Measurements from ENCODE around the gene AOC2. TPM values are rescaled to one million over a fixed set of nuclear protein-coding genes. Genes with fewer than 3 reads are reported as not detected.
"Not testable (repeated sequence)": the region's sequence is repeated elsewhere in the genome, so short reads cannot be mapped to it uniquely, and the experiment has no call there.

Gene AOC2
- total RNA-seq, 1 experiment from 2014 or later = 3.7 TPM

DNA sequence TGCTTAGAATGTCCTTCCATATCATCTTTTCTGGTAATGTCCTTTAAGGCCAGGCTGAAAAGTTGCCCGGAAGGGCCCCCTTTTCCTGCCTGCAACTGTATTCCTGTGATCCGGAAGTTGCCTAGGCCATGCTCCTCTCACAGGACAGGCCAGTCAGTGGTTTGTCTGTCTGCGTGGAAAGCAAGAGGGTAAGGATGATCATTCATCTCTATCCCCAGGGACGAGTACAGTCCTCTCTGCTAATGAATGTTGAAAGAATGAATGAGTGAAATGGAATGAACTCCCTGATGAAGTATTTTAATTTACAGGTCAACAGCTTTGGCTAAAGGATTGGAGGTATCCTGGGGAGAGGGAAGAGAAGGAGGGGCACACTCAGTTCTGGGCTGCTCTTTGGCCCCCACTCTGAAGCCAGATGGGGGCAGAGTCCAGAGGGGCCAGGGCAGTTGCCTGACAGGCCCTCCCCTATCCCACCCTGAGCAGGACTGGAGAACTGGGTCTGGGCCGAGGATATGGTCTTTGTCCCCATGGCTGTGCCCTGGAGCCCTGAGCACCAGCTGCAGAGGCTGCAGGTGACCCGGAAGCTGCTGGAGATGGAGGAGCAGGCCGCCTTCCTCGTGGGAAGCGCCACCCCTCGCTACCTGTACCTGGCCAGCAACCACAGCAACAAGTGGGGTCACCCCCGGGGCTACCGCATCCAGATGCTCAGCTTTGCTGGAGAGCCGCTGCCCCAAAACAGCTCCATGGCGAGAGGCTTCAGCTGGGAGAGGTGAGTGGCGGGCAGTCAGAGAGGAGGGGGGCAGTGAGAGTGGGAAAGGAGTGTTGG, 9.8 kb downstream of the AOC2 start:
- no peak for TF ChIP-seq EZH2 (IDR thresholded peaks at IDR 0.05; ENCODE audit: low read depth)
- TF ChIP-seq, protein P1, sequence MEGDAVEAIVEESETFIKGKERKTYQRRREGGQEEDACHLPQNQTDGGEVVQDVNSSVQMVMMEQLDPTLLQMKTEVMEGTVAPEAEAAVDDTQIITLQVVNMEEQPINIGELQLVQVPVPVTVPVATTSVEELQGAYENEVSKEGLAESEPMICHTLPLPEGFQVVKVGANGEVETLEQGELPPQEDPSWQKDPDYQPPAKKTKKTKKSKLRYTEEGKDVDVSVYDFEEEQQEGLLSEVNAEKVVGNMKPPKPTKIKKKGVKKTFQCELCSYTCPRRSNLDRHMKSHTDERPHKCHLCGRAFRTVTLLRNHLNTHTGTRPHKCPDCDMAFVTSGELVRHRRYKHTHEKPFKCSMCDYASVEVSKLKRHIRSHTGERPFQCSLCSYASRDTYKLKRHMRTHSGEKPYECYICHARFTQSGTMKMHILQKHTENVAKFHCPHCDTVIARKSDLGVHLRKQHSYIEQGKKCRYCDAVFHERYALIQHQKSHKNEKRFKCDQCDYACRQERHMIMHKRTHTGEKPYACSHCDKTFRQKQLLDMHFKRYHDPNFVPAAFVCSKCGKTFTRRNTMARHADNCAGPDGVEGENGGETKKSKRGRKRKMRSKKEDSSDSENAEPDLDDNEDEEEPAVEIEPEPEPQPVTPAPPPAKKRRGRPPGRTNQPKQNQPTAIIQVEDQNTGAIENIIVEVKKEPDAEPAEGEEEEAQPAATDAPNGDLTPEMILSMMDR (conservative IDR thresholded peaks at IDR 0.05) = no peak
- Histone ChIP-seq H2AFZ (no peak overlapping the region), H3K36me3 (ENCODE audit: low read depth) (no peaks in the 10 kb centered on the region), H3F3A (ENCODE audit: insufficient read depth, low read depth) (no peaks in the 10 kb centered on the region), H3K27ac (no peak overlapping the region), H3K9me2 (ENCODE audit: insufficient read depth) (no peaks in the 10 kb centered on the region), H3K9me3 (ENCODE audit: insufficient read depth, low read depth) (no peaks in the 10 kb centered on the region), H4K20me1 (ENCODE audit: insufficient read depth) (no peaks in the 10 kb centered on the region), H3K27me3 (ENCODE audit: insufficient read depth, low read depth) (no peaks in the 10 kb centered on the region), H3K4me3 (no peak overlapping the region), H3K4me2 (no peak overlapping the region), H3K79me2 (ENCODE audit: low read depth) (no peaks in the 10 kb centered on the region), H3K4me1 (replicated peaks; ENCODE audit: insufficient read depth) (no peaks in the 10 kb centered on the region)
- ChIA-PET POLR2A (ENCODE audit: unreplicated experiment) (no interaction called here), CTCF (no interaction called here)
- no TSS peak for BruUV-seq (replicated peaks)
- DNase-seq = no peak
- intact Hi-C loops (cut with micrococcal nuclease; ENCODE audit: unreplicated experiment) = no loop called here

- H3K79me2 ChIP-seq (ENCODE audit: low read depth) = no peaks in the 10 kb centered on the region
- ChIA-PET CTCF (no interaction called here), POLR2A (ENCODE audit: unreplicated experiment) (no interaction called here)
- no peaks in the 10 kb centered on the region for H3K27me3 ChIP-seq (ENCODE audit: insufficient read depth, low read depth)
- H3K4me3 ChIP-seq = no peak overlapping the region
- H3K9me2 ChIP-seq (ENCODE audit: insufficient read depth) = no peaks in the 10 kb centered on the region
- intact Hi-C loops (cut with micrococcal nuclease; ENCODE audit: unreplicated experiment) = no loop called here
- H3K9me3 ChIP-seq (ENCODE audit: insufficient read depth, low read depth) = no peaks in the 10 kb centered on the region
- H3K4me1 ChIP-seq (replicated peaks; ENCODE audit: insufficient read depth) = no peaks in the 10 kb centered on the region
- no peak overlapping the region for H3K4me2 ChIP-seq
- no TSS peak for BruUV-seq (replicated peaks)
- TF ChIP-seq EZH2 (IDR thresholded peaks at IDR 0.05; ENCODE audit: low read depth) = no peak
- TF ChIP-seq, protein P1 (conservative IDR thresholded peaks at IDR 0.05) = no peak
- no peak for DNase-seq
- H4K20me1 ChIP-seq (ENCODE audit: insufficient read depth) = no peaks in the 10 kb centered on the region
- H3F3A ChIP-seq (ENCODE audit: insufficient read depth, low read depth) = no peaks in the 10 kb centered on the region
- no peak overlapping the region for H2AFZ ChIP-seq
- H3K27ac ChIP-seq = no peak overlapping the region
- H3K36me3 ChIP-seq (ENCODE audit: low read depth) = no peaks in the 10 kb centered on the region
Observed at GRCh38 chr17:42855048-42855596, 10.7 kb downstream of the AOC2 start.

DNA sequence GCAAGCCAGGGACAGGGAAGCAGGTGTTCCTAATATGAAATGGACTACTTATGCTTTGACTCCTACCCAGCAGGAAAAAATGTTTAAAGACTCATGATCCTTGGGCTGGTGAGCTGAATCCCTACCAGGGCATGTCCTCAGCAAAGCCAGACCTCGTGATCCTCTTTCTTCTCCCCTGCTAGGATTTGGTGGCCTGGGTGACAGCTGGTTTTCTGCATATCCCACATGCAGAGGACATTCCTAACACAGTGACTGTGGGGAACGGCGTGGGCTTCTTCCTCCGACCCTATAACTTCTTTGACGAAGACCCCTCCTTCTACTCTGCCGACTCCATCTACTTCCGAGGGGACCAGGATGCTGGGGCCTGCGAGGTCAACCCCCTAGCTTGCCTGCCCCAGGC, 11.7 kb downstream of the AOC2 start:
- H3K27me3 ChIP-seq (ENCODE audit: insufficient read depth, low read depth); H3K9me2 ChIP-seq (ENCODE audit: insufficient read depth); CTCF ChIA-PET; H2AFZ ChIP-seq; H3K36me3 ChIP-seq (ENCODE audit: low read depth); H3K27ac ChIP-seq; H4K20me1 ChIP-seq (ENCODE audit: insufficient read depth); DNase-seq; H3K9me3 ChIP-seq (ENCODE audit: insufficient read depth, low read depth); H3K4me2 ChIP-seq; POLR2A ChIA-PET (ENCODE audit: unreplicated experiment); H3F3A ChIP-seq (ENCODE audit: insufficient read depth, low read depth); BruUV-seq (replicated peaks); H3K4me1 ChIP-seq (replicated peaks; ENCODE audit: insufficient read depth); H3K79me2 ChIP-seq (ENCODE audit: low read depth); H3K4me3 ChIP-seq; intact Hi-C loops (cut with micrococcal nuclease; ENCODE audit: unreplicated experiment): not testable (repeated sequence)

GRCh38 chr17:42856516-42856915, 12.1 kb downstream of the AOC2 start:
- POLR2A ChIA-PET (ENCODE audit: unreplicated experiment); H3K9me2 ChIP-seq (ENCODE audit: insufficient read depth): not testable (repeated sequence)

More at GRCh38 chr17:42856516-42856915, 12.1 kb downstream of the AOC2 start:
- H2AFZ ChIP-seq; DNase-seq; H4K20me1 ChIP-seq (ENCODE audit: insufficient read depth); H3K4me3 ChIP-seq; H3K4me1 ChIP-seq (replicated peaks; ENCODE audit: insufficient read depth); H3K27me3 ChIP-seq (ENCODE audit: insufficient read depth, low read depth); H3K36me3 ChIP-seq (ENCODE audit: low read depth); H3K27ac ChIP-seq; H3K9me3 ChIP-seq (ENCODE audit: insufficient read depth, low read depth); intact Hi-C loops (cut with micrococcal nuclease; ENCODE audit: unreplicated experiment); H3K4me2 ChIP-seq; H3F3A ChIP-seq (ENCODE audit: insufficient read depth, low read depth); CTCF ChIA-PET; BruUV-seq (replicated peaks); H3K79me2 ChIP-seq (ENCODE audit: low read depth): not testable (repeated sequence)
